Gastrocnemius medialis (tissue), 4 donors: ENCODE results near the gene ITGA5. TPM values are rescaled to one million over a fixed set of nuclear protein-coding genes. Genes with fewer than 3 reads are reported as not detected.

Source experiments
- ATAC-seq, 2 donors: fragments of 150-250 bp; one replicate each; pipeline ENCODE4 v1.9.1; 2016
- DNase-seq, 2 donors: peaks; one replicate each; pipeline ENCODE4 v3.0.0-alpha.2; 2019
- H3K27ac ChIP-seq, 4 donors: fragments of 200-600 bp; sonication (generic); 1 replicate in 1 of 4; 2 replicates in 3 of 4; pipeline ENCODE4 v1.5.1; 2016 to 2018; ENCODE audit warnings: mild to moderate bottlenecking in 2 of 4, moderate library complexity in 1 of 4
- H3K27me3 ChIP-seq, 3 donors: fragments of 200-600 bp; sonication (generic) in 2 of 3; 1 replicate in 1 of 3; 2 replicates in 2 of 3; pipeline versions ENCODE4 v1.5.1 to v1.6.0; 2016 to 2019; ENCODE audit warnings: mild to moderate bottlenecking in 1 of 3, moderate library complexity in 1 of 3
- H3K36me3 ChIP-seq, 2 donors: fragments of 200-600 bp; sonication (generic) in 1 of 2; one replicate each; pipeline ENCODE4 v1.5.1; 2017 to 2018
- H3K4me1 ChIP-seq, 2 donors: fragments of 200-600 bp; sonication (generic) in 1 of 2; one replicate each; pipeline ENCODE4 v1.5.1; 2016 to 2017; ENCODE audit warnings: mild to moderate bottlenecking in 2 of 2
- H3K4me3 ChIP-seq, 4 donors: fragments of 200-600 bp; sonication (generic) in 3 of 4; 1 replicate in 1 of 4; 2 replicates in 3 of 4; pipeline ENCODE4 v1.5.1; 2016 to 2019; ENCODE audit warnings: mild to moderate bottlenecking in 2 of 4
- H3K9me3 ChIP-seq, 3 donors: fragments of 200-600 bp; sonication (generic) in 2 of 3; 1 replicate in 1 of 3; 2 replicates in 2 of 3; pipeline ENCODE4 v1.5.1; 2016 to 2019
- CTCF ChIP-seq, 5 experiments: fragments of 450-650 bp in 3 of 5; fragments of 200-600 bp in 2 of 5; sonication (generic) in 2 of 5; IDR thresholded peaks in 4 of 5; conservative IDR thresholded peaks in 1 of 5; 1 replicate in 4 of 5; 2 replicates in 1 of 5; pipeline ENCODE4 v1.5.1; 2016 to 2019; ENCODE audit warnings: antibody characterized with exemption in 5 of 5, mild to moderate bottlenecking in 3 of 5, moderate library complexity in 3 of 5
- POLR2A ChIP-seq, 2 donors: fragments of 450-650 bp; IDR thresholded peaks; one replicate each; pipeline ENCODE4 v1.6.1; 2017; ENCODE audit warnings: antibody characterized with exemption in 2 of 2, mild to moderate bottlenecking in 2 of 2, moderate library complexity in 2 of 2
- in situ Hi-C, 4 donors: fragments of 200-750 bp; cut with MboI; loops; one replicate each; pipeline versions ENCODE4 v1.15.0 to v1.8.0; 2017; ENCODE audit warnings: low sequenced_read_pairs in 4 of 4
- intact Hi-C: fragments of 100-400 bp; cut with DNase I; formaldehyde crosslinking; loops from one replicate; pipeline ENCODE4 v1.15.1; 2023; ENCODE audit warnings: low total_unique reads
- total RNA-seq, 4 donors: library from RNA; depleted of rRNA; stranded (reverse); fragments of >200 nt; gene quantifications; one replicate each; pipeline versions ENCODE4 v1.1.0 to v1.2.3, GENCODE V29; 2016

ITGA5 gene
- total RNA-seq, 4 donors from 2014 or later = 26.5 to 34.1 (median 30.9) TPM

DNA sequence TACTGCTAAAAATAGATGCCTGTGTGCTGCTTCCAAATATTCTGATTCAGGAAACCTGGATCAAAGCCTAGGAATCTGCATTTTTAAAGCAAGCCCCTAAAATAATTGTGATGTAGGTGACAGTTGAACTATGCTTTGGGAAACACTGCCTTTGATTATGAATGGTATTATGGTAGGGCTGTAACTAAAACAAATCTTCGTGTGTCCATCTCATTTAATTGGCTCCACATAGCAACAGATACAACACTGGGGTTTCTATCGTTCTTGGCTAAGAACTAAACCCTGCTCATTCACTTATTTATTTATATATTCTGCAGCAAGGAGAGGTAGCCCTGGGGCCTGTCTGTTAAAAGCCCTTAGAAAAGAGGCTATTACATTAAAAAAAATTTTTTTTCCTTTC, 23.0 kb upstream of the ITGA5 start:
- Histone ChIP-seq H3K36me3 (no peaks in the 10 kb centered on the region), H3K9me3 (no peaks in the 10 kb centered on the region), H3K4me3 (no peak overlapping the region), H3K27me3 (no peaks in the 10 kb centered on the region), H3K4me1 (peaks cover 6 to 10% of the 10 kb centered on the region in 2 donors), H3K27ac (no peak overlapping the region)
- in situ Hi-C loops (loop anchor here in 2 of 4 donors (5.0 kb wide), 2 partner anchors 40 to 45 kb away; no protein-coding TSS in a partner anchor), intact Hi-C loops (no loop called here)
- ATAC-seq (no peak), DNase-seq (no peak)
- TF ChIP-seq CTCF (IDR thresholded peaks at IDR 0.05 in 4 of 5, conservative IDR thresholded peaks at IDR 0.05 in 1 of 5) (no peak), POLR2A (IDR thresholded peaks at IDR 0.05) (no peak)

GRCh38 chr12:54439521-54440255, 20.6 kb upstream of the ITGA5 start:
- H3K4me1 ChIP-seq = peaks cover 6 to 10% of the 10 kb centered on the region in 2 donors
- in situ Hi-C loops = loop anchor here (5.0 kb wide), 2 partner anchors 37 to 42 kb away; no protein-coding TSS in a partner anchor
- no peak overlapping the region for H3K4me3 ChIP-seq
- DNase-seq (no peak), ATAC-seq (peak; percentile 96 to 98)
- TF ChIP-seq POLR2A (IDR thresholded peaks at IDR 0.05) = no peak
- peak; percentile 71 to 89 (median 80) for TF ChIP-seq CTCF (IDR thresholded peaks at IDR 0.05 in 4 of 5, conservative IDR thresholded peaks at IDR 0.05 in 1 of 5)
- H3K36me3 ChIP-seq = no peaks in the 10 kb centered on the region
- H3K27me3 ChIP-seq = no peaks in the 10 kb centered on the region
- no peaks in the 10 kb centered on the region for H3K9me3 ChIP-seq
- intact Hi-C loops = loop anchor here (1.0 to 2.0 kb wide), 2 partner anchors 21 to 40 kb away; partner anchors contain the start of gene ITGA5
- no peak overlapping the region for H3K27ac ChIP-seq

DNA sequence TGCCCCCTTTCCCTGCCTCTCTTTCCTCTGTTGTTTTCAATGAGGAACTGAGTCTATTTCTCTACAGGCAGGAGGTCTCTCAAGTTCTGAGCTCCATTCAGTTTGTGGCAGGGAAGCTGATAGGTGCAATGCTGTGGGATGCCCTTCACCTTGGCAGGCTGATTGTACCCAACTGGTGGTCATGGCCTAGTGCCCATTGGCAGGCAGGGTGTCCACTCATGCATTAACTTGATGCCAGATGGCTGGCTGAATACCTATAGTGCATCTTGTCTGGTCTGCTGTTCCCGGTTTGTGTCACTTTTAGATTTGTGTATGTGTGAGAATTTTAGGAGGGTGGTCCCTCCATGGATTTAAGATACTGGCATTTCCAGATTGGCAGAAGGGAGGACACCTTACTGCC, 20.0 kb upstream of the ITGA5 start:
- DNase-seq (no peak), ATAC-seq (peak in 1 of 2 donors; percentile 11)
- intact Hi-C loops = loop anchor here (1.0 to 2.0 kb wide), 2 partner anchors 20 to 40 kb away; partner anchors contain the start of gene ITGA5
- in situ Hi-C loops = loop anchor here in 2 of 4 donors (5.0 kb wide), 2 partner anchors 37 to 42 kb away; no protein-coding TSS in a partner anchor
- no peaks in the 10 kb centered on the region for H3K36me3 ChIP-seq
- H3K27ac ChIP-seq = no peak overlapping the region
- peaks cover 6 to 10% of the 10 kb centered on the region in 2 donors for H3K4me1 ChIP-seq
- no peak overlapping the region for H3K4me3 ChIP-seq
- TF ChIP-seq POLR2A (IDR thresholded peaks at IDR 0.05) = no peak
- TF ChIP-seq CTCF (IDR thresholded peaks at IDR 0.05 in 4 of 5, conservative IDR thresholded peaks at IDR 0.05 in 1 of 5) = no peak
- no peaks in the 10 kb centered on the region for H3K9me3 ChIP-seq
- no peaks in the 10 kb centered on the region for H3K27me3 ChIP-seq

DNA sequence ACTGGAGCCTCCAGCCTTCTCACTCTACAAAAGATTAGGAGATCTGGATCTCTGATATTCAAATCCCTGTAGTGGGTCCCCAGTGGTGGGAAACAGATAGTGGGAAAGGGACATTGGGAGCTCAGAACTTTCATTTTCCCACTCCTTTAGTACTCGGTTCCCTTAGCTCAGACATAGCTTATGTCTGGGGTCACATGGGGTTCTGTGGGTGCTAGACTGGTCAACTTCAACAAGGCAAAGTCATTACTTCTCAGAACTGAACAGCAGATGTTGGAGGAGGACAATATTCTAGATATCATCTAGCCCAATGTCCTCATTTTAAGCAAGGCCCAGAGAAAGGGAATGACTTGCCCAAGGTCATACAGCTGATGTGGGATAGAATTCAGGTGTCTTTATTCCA, 19.5 kb upstream of the ITGA5 start:
- ATAC-seq (no peak), DNase-seq (no peak)
- in situ Hi-C loops (loop anchor here in 2 of 4 donors (5.0 kb wide), 2 partner anchors 36 to 41 kb away; no protein-coding TSS in a partner anchor), intact Hi-C loops (loop anchor here (2.0 kb wide), 1 partner anchor 20 kb away; the partner anchor contains the start of gene ITGA5)
- peaks cover 6 to 10% of the 10 kb centered on the region in 2 donors for H3K4me1 ChIP-seq
- H3K27me3 ChIP-seq = no peaks in the 10 kb centered on the region
- no peak overlapping the region for H3K4me3 ChIP-seq
- H3K27ac ChIP-seq = no peak overlapping the region
- TF ChIP-seq CTCF (IDR thresholded peaks at IDR 0.05 in 4 of 5, conservative IDR thresholded peaks at IDR 0.05 in 1 of 5) (no peak), POLR2A (IDR thresholded peaks at IDR 0.05) (no peak)
- H3K9me3 ChIP-seq = no peaks in the 10 kb centered on the region
- H3K36me3 ChIP-seq = no peaks in the 10 kb centered on the region
